ENCODE data around the gene P2RY1. TPM values are rescaled to one million over a fixed set of nuclear protein-coding genes. Genes with fewer than 3 reads are reported as not detected.

Gene P2RY1
- total RNA-seq, 3 donors from 2014 or later: 18.8 to 40.1 (median 37.8) TPM

DNA sequence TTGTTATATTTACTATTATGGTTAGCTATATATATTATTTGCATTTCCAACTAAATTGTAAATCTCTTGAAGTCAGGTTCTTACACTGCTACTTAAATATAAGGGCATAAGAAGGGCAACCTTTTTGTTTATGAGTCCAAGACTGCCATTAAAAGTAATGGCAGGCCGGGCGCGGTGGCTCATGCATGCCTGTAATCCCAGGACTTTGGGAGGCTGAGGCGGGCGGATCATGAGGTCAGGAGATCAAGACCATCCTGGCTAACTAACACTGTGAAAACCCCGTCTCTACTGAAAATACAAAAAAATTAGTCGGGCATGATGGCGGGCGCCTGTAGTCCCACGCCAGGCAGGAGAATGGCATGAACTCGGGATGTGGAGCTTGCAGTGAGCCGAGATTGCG, 2.9 kb upstream of the P2RY1 start:
- TF ChIP-seq, protein P1, sequence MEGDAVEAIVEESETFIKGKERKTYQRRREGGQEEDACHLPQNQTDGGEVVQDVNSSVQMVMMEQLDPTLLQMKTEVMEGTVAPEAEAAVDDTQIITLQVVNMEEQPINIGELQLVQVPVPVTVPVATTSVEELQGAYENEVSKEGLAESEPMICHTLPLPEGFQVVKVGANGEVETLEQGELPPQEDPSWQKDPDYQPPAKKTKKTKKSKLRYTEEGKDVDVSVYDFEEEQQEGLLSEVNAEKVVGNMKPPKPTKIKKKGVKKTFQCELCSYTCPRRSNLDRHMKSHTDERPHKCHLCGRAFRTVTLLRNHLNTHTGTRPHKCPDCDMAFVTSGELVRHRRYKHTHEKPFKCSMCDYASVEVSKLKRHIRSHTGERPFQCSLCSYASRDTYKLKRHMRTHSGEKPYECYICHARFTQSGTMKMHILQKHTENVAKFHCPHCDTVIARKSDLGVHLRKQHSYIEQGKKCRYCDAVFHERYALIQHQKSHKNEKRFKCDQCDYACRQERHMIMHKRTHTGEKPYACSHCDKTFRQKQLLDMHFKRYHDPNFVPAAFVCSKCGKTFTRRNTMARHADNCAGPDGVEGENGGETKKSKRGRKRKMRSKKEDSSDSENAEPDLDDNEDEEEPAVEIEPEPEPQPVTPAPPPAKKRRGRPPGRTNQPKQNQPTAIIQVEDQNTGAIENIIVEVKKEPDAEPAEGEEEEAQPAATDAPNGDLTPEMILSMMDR (IDR thresholded peaks at IDR 0.05): no peak
- intact Hi-C loops (cut with DNase I, micrococcal nuclease): no loop called here
- Histone ChIP-seq H3K9me3 (no peaks in the 10 kb centered on the region), H3K36me3 (ENCODE audit: low read depth) (no peaks in the 10 kb centered on the region), H3K4me3 (no peak overlapping the region), H3K4me1 (ENCODE audit: low read depth) (peaks cover 11% of the 10 kb centered on the region)
- DNase-seq (no peak), ATAC-seq (no peak)

DNA sequence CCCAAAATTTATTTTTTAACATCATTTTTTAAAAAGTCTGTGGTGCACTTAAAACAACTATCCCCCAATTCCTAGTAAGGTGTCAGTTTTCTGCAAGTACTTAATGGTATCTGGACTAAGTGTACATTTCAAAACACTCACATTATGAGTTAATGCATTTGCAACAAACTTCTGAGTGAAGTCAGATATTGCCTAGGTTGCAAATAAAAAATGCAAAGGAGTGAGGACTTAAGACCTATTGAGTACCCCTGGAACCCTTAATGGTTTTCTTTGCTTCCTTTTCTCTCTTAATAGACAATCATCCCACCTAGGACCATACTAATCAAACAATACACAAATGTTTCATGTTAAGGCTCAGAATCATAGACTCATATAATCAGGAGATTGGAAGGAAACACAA, 1.8 kb upstream of the P2RY1 start:
- no peak overlapping the region for H3K4me3 ChIP-seq
- H3K4me1 ChIP-seq (ENCODE audit: low read depth): peaks cover 11% of the 10 kb centered on the region
- H3K36me3 ChIP-seq (ENCODE audit: low read depth): no peaks in the 10 kb centered on the region
- intact Hi-C loops (cut with DNase I, micrococcal nuclease): no loop called here
- DNase-seq: no peak
- TF ChIP-seq, protein P1 (IDR thresholded peaks at IDR 0.05): no peak
- ATAC-seq: no peak
- H3K9me3 ChIP-seq: no peaks in the 10 kb centered on the region

DNA sequence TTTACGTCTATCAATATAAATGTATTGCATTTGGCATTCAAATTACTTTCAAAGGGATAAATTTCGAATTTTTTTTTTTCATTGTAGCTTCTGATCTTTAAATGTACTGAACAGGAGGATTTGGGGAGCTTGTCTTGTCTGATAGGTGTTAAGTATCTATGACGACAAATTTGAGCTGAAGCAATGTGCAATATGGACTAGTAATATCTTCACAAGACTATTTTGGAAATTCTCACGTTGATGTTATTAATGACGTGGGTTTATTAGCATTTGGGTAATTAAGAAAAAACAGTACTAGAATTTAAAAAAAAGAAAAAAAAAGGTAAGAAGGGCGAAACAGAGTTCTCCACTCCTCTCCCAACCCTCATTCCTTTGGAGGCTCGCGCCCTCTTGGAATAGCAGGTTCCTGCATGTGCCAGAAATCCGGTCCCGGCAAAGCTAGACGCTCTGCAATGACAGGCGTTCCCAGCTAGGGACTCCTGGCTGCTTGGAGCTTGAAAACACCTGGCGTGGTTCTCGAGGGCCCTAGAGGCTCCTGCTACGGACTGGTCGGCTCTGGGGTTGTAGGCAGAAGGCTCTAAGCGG, 648 bp upstream of the P2RY1 start:
- no peaks in the 10 kb centered on the region for H3K9me3 ChIP-seq
- no peaks in the 10 kb centered on the region for H3K36me3 ChIP-seq (ENCODE audit: low read depth)
- DNase-seq: peak in 1 of 3 donors; percentile 70
- peaks cover 3% of the 10 kb centered on the region for H3K4me1 ChIP-seq (ENCODE audit: low read depth)
- H3K4me3 ChIP-seq: peak overlapping the region; percentile 71
- intact Hi-C loops (cut with DNase I, micrococcal nuclease): no loop called here
- ATAC-seq: no peak
- TF ChIP-seq, protein P1 (IDR thresholded peaks at IDR 0.05): no peak

DNA sequence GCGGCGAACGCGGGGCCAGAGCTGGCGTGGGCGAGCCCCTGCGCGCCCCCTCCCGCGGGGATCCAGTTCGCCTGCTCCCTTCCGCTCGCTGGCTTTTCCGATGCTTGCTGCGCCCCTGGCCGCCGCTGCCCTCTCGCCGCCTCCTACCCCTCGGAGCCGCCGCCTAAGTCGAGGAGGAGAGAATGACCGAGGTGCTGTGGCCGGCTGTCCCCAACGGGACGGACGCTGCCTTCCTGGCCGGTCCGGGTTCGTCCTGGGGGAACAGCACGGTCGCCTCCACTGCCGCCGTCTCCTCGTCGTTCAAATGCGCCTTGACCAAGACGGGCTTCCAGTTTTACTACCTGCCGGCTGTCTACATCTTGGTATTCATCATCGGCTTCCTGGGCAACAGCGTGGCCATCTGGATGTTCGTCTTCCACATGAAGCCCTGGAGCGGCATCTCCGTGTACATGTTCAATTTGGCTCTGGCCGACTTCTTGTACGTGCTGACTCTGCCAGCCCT, 721 bp downstream of the P2RY1 start:
- peak; percentile 17 for ATAC-seq
- no peaks in the 10 kb centered on the region for H3K9me3 ChIP-seq
- DNase-seq: peak in 1 of 3 donors; percentile 51
- intact Hi-C loops (cut with DNase I, micrococcal nuclease): no loop called here
- peaks cover 7% of the 10 kb centered on the region for H3K4me1 ChIP-seq (ENCODE audit: low read depth)
- H3K4me3 ChIP-seq: peak overlapping the region; percentile 71
- TF ChIP-seq, protein P1 (IDR thresholded peaks at IDR 0.05): no peak
- no peaks in the 10 kb centered on the region for H3K36me3 ChIP-seq (ENCODE audit: low read depth)

DNA sequence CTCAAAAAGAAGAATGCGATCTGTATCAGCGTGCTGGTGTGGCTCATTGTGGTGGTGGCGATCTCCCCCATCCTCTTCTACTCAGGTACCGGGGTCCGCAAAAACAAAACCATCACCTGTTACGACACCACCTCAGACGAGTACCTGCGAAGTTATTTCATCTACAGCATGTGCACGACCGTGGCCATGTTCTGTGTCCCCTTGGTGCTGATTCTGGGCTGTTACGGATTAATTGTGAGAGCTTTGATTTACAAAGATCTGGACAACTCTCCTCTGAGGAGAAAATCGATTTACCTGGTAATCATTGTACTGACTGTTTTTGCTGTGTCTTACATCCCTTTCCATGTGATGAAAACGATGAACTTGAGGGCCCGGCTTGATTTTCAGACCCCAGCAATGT, 1.3 kb downstream of the P2RY1 start:
- intact Hi-C loops (cut with DNase I, micrococcal nuclease): no loop called here
- no peaks in the 10 kb centered on the region for H3K9me3 ChIP-seq
- ATAC-seq: no peak
- TF ChIP-seq, protein P1 (IDR thresholded peaks at IDR 0.05): no peak
- DNase-seq: peak in 1 of 3 donors; percentile 34
- H3K4me1 ChIP-seq (ENCODE audit: low read depth): peaks cover 7% of the 10 kb centered on the region
- H3K36me3 ChIP-seq (ENCODE audit: low read depth): no peaks in the 10 kb centered on the region
- H3K4me3 ChIP-seq: peak overlapping the region; percentile 71

All from mucosa of descending colon (tissue), 3 donors.